GM19372 (cell line): ENCODE data around the gene ENTR1.
"Not testable (repeated sequence)": the region's sequence is repeated elsewhere in the genome, so short reads cannot be mapped to it uniquely, and the experiment has no call there.

Experiments used
- ATAC-seq: cut with Tn5 transposase; IDR thresholded peaks from one replicate; pipeline ENCODE4 v1.9.1; 2021; ENCODE audit warnings: mild to moderate bottlenecking, low read depth, moderate library complexity; ENCODE audit not compliant: unreplicated experiment

The ENTR1 gene

DNA sequence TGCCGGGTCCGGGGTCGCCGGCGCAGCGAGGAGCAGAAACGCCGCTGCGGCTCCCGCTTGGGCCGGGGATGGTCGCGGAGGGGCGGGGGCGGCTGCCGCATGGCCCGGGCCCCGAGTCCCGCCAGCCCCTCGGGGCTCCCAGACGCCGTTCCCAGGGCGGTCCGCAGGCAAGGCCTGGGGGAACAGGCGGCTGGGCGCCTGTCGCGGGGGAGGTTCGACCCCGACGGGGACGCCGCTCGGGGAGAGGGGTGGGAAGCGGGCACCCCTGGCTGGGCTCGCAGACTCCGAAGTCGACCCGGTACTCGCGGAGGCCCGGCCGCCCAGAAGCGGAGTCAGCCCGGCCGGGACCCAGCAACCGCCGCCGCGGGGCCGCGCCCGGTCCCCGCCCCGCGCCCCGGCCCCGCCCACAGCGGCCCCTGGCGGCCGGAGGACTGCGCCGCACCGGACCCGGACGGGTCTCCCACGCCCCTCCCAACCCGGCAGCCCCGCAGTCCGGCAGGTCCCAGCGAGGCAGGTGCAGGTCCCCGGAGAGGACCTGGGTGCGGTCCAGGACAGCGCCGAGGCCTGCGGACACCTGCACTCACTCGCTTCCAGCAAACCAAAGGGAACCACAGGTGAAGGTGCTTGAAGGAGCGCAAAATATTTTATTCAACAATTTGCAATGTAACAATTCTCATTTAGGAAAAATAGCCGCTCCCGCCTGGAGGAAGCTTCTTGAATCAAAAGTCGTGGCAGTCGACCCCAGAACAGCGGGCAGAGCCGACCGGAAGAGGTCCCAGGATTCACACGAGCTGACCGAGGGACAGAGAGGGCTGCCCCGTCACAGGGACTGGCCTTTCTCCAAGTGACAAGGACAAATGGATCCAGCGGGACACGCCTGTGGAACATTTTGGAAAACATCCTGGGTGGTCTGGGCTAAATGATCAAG lies 29.3 kb upstream of the ENTR1 start, which contains the start of gene INPP5E:
Gene INPP5E, minus strand, starts transcription at position 365 of the 928 bp plus-strand sequence. CDS start 426 bp downstream, outside the sequence.
- peak; percentile 65 for ATAC-seq

DNA sequence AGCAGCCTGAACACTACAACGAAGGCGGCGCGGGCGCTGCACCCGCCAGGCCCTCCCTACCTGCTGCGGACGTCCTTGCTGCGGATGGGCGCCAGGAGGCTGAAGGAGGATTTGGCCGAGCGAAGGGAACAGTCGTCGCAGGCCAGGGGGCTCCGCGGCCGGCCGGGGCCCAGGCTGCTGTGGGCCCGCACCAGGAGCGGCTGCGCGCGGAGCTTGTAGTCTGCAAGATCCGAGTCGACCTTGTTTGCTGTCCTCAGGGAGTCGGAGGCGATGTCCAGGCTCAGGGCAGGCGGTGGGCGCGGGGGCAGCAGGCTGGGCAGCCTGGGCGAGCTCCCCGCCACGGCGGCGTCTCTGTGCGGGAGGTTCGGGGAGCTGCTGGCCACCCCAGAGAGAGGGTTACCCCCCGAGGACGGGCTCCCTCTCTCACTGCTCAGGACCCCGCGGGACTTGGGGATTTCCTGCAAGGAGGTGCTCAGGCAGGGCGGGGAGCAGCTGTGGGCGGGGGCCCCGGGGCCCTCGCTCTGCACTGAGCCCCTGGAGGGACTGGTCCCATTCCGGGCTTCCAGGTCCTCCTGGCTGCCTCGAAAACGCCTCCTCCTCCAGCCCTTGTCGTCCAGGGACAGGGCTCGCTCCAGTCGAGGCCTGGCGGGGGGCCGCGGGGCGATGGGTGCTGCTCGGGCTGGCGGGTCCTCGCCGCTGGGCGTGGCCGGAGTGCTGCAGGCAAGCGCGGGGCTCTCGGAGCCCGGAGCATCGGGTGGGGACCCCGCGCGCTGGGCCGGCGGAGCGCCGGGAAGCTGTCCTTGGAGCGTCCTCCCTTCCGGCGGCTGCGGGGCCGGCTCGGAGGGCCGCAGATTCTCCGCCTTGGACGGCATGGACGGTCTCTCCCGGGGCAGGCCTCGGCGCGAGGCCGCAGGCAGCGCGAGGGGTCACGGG lies 28.4 kb upstream of the ENTR1 start:
- peak; percentile 52 for ATAC-seq

DNA sequence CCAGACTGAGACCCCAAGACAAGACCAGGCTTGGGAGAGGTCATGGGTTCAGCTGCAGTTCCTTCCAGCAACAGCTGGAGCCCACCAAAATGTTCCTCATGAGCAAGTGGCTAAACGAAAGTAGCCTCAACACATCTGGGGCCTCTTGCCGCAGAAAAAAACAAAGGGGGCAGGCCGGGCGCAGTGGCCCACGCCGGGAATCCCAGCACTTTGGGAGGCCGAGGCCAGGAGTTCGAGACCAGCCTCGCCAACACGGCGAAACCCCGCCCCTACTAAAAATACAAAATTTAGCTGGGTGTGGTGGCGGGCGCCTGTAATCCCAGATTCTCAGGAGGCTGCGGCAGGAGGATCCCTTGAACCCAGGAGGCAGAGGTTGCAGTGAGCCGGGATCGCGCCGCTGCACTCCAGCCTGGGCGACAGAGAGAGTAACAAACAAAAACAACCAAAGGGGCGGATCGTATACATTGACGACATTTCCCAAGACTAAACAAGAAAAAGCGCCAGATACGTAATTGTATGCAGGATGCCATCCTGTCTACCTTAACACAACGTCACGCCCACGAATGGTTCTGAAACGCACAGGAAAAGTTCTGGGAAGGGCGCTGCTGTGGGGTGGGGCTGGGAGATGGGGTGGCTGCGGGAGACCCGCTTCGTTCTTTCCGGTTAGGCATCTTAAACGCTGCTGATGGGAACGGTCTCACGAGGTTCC lies 27.6 kb upstream of the ENTR1 start:
- no peak for ATAC-seq

DNA sequence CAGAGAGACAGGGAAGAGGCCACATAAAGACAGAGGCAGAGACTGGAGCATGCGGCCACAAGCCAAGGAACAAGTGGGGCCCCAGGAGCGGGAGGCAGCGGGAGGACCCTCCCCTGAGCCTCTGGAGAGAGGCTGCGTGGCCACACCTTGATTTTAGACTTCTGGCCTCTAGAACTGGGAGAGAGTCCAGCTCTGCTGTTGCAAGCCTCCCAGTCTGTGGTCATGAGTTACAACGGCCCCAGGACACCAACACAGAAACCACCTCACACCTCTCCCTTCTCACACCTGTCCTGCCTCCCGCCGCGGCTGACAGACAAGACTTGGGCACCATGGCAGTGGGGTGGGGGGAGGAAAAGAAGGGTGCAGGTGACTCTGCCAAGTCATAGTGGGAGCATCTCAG lies 27.0 kb upstream of the ENTR1 start:
- ATAC-seq, result no peak

DNA sequence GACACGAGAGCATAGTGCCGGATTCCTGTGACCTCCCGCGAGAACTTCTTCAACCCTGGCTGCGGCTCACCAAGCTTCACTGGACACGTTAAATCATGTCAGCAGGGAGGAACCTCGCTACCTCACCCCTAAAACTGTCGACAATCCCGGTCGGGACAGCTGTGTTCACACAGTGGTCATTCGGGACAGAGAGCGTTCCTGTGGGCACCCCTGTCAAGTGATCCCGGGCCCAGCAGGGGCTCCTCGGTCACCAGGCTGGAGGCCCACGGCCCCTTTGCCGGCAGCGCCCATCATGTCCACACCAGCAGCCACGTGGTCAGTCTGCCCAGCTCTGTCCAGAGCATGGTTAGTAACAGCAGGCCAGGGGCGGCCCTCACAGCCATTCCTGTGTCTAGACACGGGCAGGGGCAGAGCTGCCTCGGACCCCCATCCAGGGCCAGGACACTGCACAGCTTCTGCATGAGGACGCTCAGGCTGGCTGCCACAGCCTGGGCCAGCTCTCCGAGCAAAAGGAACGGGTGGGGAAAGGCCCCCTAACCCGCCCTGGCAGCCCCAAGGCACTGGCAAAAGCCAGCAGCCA lies 25.7 kb upstream of the ENTR1 start:
- no peak for ATAC-seq

DNA sequence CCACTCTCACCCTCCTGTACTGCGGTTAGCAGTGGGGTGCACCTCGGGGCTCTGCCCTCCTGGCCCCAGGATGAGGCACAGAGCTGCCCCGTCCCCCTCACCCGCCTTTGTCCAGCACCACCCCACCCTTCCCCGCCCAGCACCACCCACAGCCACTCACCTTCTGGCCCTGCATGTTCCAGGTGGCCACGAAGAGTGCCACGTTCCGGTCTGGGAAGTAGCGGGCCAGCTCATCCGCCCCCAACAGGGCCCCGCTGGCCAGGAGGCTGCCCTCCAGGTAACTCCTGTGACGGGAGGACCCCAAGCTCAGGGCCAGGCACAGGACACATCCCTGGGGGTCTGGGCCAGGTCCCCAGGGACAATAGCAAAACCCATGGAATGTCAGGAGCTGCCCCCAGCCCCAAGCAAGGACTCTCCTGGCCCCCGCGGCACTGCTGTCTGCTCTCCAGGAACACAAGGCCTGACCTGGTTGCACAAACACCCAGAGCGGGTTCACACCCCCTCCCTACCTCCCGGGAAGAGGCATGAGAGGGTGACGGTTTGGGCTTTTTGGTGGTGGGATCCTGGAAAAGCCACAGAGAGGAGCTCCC lies 24.3 kb upstream of the ENTR1 start:
- ATAC-seq, result no peak

DNA sequence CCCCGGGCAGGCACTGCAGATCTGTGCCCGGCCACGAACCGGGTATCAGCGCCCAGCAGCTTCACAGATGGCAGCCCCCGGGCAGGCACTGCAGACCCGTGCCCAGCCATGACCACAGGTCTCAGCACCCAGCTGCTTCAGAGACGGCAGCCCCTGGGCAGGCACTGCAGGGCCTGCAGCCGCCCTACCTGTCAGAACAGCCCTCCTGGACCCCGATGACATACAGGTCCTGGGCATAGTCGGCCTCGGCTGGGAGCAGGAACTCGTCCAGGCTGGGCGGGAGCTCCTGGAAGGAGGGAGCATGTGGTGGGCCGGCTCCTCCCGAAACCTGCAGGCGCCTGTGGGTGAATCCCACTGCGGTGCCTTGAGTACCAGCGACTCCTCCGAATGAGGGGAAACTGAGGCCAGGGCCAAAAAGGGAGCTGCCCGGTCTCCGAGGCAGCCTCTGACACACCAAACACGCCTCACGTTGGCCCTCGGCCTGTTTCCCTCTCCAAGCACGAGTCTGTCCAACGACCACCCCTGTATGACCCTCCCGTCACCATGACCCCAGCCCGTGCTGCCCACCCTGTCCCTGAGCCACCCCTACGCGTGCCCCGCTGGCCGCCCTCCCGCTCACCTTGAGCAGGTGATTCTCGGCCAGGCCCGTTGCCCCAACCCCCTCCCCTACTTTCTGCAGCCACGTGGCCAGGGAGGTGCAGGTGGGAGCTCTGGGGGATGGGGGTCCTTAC lies 23.6 kb upstream of the ENTR1 start:
- no peak for ATAC-seq

DNA sequence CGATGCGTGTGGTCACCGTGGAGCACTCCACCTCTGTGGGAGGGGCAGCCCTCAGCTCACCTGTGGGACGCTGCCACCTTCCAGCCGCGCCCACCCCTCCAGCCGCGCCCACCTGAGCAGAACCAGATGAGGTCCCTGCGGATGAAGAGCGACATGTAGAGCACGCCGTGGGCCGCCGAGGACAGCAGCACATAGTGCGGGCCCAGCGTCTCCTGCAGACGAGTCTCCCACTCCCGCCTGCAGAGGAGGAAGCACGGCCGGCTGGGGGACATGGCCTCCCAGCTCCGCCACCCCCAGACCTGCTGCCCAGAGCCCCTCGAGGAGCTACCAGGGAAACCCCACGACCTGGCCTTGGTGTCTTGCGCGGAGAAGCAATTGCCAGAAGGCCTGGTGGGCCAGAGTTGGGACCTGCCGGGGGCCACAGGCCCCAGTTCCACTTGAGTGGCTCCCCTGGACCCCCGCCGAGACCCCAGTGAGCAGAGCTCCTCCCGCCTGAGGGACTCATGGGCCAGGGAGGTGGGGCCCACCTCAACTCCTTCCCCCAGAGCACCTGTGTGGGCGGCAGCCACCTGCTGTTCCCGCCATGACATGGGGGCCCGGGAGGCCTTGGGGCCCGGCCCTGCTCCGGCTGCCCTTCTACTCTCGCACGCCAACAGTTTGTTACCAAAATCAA lies 22.8 kb upstream of the ENTR1 start:
- ATAC-seq, result no peak

DNA sequence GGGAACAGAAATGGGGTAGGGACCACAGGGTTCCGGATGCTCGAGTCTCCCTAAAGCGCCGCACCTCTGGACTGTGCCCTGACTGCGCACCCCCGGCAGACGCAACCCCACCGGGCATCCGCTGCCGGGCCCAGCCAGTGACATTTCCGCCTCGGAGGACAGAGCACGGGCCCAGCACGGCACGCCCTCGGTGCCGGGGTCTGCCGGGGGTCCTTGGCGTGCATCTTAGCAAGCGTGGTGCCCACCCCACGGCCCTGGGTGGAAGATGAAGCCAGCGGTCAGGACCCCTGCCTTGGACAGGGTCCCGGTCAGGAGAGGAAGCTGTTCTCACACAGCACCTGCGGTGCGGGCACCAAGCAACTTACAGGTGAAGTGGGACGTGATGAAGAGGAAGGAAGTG lies 22.2 kb upstream of the ENTR1 start:
- no peak for ATAC-seq

DNA sequence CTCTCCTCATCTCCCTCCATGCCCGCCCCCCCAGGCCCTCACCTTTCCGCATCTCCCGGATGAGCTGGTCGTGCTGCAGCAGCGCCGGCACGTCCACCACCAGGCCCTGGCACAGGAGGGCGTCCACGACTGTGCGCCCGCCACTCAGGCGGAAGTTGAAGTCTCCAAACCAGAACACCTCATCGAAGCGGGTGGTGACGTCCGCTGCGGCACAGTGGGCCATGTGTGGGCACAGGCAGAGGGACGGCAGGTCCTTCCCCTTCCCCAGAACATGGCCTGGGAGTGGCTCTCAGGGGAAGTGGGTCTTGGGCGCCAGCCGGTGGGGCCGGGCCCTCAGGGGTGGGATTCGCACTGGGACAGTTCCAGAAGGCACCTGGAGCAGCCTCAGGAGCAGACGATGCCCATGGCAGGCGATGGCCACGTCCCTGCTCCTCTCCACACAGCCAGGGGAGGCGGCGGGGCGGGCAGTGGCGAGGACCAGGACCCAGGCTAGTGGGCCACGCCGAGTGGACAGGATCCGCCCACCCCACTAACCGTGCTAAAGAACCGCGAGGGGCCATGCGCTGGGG lies 21.5 kb upstream of the ENTR1 start:
- no peak for ATAC-seq

DNA sequence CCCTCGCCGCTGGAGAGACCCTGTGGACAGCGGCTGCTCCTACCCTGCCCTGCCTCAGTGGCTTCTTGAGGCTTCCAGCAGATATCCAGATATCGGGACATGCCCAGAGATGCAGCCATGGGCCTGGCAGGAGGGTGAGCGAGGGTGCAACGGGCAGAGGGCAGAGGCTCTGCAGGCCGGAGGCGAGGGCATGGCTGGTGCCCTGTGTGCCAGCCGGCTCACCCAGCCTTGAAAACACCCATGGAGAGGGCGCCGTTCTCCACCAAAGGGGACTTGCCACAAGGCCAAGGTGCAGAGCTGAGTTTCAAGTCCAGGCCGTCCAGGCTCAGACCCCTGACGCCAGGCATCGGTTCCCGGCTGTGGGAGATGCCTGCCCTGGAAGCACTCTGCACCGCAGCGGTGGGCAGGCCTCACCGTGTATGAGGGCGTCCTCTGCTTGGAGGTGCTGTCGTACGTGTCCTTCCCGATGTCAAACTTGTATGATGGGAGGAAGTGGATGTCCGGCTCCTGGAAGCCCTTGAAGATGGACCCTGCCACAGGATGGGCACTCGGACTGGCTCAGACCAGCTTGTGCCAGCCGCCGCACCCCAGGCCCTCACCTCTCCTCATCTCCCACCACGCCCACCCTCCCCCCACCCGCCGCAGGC lies 20.3 kb upstream of the ENTR1 start:
- ATAC-seq, result no peak

DNA sequence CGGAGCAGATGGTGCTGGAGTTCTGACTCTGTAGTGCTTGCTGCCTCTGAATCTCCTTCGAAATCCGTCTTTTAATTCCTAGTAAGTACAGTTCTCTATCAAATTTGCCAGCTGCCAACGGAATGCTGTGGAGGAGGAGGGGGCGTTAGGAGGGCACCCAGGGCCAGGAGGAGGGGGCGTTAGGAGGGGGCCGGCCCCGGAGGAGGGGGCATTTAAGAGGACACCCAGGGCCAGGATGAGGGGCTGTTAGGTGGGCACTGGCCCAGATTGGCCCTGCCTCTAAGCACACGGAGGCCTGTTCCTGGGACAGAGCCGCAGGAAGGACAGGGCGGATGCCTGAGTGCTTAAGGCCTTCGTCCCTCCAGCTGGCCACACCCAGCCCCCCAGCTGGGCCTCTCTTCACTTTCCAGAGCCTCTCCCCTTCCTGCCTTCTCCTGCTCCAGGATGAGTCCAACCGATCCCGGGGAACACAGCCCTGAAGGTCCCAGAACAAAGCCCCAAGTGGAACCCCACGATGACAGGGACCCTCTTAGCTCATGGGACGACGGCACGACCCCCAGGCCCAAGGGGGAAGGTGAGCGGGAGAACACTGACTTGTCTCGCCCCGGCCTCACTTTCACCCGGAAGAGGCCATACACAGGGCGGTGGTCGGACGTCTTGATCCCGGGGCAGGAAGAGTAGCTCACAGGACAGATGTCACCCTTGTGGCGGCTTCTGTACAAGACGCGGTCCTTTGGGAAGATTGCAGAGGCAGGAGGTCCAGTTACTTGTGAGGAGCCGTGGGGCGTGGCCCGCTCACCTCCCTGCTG lies 19.5 kb upstream of the ENTR1 start:
- ATAC-seq, result no peak

DNA sequence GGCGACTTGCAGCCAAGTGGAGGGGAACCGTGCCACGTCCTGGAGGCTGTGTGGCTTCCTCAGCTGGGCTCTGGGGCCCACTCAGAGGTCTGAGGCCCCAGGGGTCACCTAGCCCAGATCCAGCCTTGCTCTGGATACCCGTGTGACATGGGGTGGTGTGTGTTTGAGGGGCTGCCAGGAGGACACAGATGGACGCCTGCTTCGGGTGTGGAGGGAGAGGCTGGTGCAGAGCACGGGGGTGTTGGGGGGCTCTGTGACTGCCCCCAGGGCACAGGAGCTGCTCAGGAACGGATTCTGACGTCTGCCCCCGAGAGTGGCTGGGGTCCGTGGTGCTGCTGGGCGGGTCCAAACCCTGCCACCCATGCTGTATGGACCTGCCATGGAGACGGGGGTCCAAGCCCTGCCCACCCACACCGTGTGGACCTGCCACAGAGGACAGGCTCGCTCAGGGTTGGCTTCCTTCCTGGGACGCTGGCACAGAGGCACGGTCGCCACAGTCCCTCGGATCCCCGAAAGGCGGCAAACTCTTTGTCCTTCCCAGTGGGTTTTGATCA lies 18.7 kb upstream of the ENTR1 start:
- no peak for ATAC-seq

DNA sequence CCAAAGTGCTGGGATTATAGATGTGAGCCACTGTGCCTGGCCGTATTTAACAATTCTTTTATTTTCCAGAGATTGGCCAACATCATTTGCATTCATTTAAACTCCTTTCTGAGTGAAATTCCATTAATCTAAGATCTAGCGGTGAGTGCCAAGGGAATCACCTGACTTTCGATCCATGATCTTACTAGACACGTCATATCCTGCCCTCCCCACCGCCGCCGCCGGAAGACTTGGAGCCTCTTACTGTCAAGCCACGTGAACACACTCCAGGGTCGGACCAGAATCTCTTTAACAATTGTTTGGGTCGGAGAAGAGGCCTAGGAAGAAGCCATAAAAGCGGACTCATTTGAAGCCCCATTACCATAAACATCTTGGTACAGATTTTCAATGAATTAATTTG lies 16.4 kb upstream of the ENTR1 start:
- no peak for ATAC-seq

DNA sequence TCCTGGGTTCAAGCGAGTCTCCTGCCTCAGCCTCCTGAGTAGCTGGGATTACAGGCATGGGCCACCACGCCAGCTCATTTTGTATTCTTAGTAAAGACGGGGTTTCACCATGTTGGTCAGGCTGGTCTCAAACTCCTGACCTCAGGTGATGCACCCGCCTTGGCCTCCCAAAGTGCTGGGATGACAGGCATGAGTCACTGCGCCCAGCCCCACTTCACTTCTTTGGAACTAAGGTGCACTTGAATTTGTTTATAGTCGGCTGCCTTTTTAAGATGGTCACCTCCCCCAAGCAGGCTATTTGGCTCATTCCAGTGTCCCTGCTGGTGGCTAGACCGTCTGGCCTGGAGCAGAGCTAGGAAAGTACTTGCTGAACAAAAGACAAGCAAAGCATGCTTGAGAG lies 15.0 kb upstream of the ENTR1 start:
- ATAC-seq, result not testable (repeated sequence)

DNA sequence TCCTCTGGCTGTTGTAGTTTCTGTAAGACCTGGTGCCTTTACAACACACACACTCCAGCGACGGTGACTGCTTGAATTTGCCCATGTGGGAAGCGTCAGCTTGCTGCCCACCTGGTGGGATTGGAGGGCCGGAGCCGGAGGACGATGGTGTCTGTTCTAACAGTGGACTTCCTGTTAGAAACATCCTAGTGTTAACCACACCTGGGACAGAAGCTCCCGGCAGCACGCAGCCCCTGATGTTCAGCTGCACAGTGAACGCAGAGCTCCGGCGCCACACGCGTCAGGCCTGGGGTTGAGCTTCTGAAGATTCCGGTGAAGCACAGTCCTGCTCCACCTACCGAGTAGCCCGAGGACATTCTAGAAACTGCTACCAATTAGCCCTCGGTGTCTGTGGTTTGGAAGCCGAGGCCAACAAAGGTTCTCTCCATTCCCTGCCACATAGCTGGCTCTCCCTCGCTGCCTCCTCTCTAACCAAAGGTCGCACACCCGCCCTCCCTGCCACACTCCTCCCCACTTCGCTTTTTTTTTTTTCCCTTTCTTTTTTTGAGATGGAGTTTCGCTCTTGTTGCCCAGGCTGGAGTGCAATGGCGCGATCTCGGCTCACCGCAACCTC lies 14.4 kb upstream of the ENTR1 start:
- ATAC-seq, result no peak
